Measurements from ENCODE around the gene CHST15. TPM values are rescaled to one million over a fixed set of nuclear protein-coding genes. Genes with fewer than 3 reads are reported as not detected.

CHST15 gene
- total RNA-seq, 1 experiment from 2014 or later, result 17.1 TPM

GRCh38 chr10:124067825-124068400 lies 25.5 kb downstream of the CHST15 start:
- Histone ChIP-seq H3F3A (ENCODE audit: low read length, unreplicated experiment) (no peaks in the 10 kb centered on the region), H3K9me2 (replicated peaks; ENCODE audit: low read length) (no peaks in the 10 kb centered on the region), H2AFZ (ENCODE audit: low read length) (no peak overlapping the region), H3K4me2 (ENCODE audit: low read length) (no peak overlapping the region), H3K4me1 (ENCODE audit: insufficient read depth, low read length) (peaks cover 29% of the 10 kb centered on the region), H3K27ac (ENCODE audit: low read length) (no peak overlapping the region), H4K20me1 (ENCODE audit: low read length) (no peaks in the 10 kb centered on the region), H3K9ac (ENCODE audit: low read length) (no peak overlapping the region), H3K4me3 (ENCODE audit: low read length) (no peak overlapping the region), H3K36me3 (ENCODE audit: low read depth, low read length) (no peaks in the 10 kb centered on the region), H3K9me3 (ENCODE audit: low read length) (no peaks in the 10 kb centered on the region), H3K79me2 (ENCODE audit: low read length) (peaks cover 21% of the 10 kb centered on the region; the same call in 1 of the 2 replicates), H3K27me3 (ENCODE audit: low read length) (no peaks in the 10 kb centered on the region)
- intact Hi-C loops (cut with micrococcal nuclease), result no loop called here
- POLR2A ChIA-PET (ENCODE audit: unreplicated experiment), result no interaction called here
- ATAC-seq, result no peak
- no peak for DNase-seq
- no TSS peak for BruUV-seq (replicated peaks)
- no peak for TF ChIP-seq EZH2 (IDR thresholded peaks at IDR 0.05; ENCODE audit: low read length, unreplicated experiment)
- CTCF ChIA-PET, result interaction anchor here (0.6 kb wide), 1 partner anchor 64 kb away, joined by 3 read pairs; no protein-coding TSS in a partner anchor

GRCh38 chr10:124066781-124067714 lies 26.4 kb downstream of the CHST15 start:
- BruUV-seq (replicated peaks), result no TSS peak
- Histone ChIP-seq H3K79me2 (ENCODE audit: low read length) (peaks cover 17% of the 10 kb centered on the region; the same call in 1 of the 2 replicates), H3K27ac (ENCODE audit: low read length) (no peak overlapping the region), H4K20me1 (ENCODE audit: low read length) (no peaks in the 10 kb centered on the region), H3K9me3 (ENCODE audit: low read length) (no peaks in the 10 kb centered on the region), H3K9ac (ENCODE audit: low read length) (no peak overlapping the region), H3F3A (ENCODE audit: low read length, unreplicated experiment) (no peaks in the 10 kb centered on the region), H3K36me3 (ENCODE audit: low read depth, low read length) (no peaks in the 10 kb centered on the region), H3K4me3 (ENCODE audit: low read length) (no peak overlapping the region), H3K4me2 (ENCODE audit: low read length) (no peak overlapping the region), H3K9me2 (replicated peaks; ENCODE audit: low read length) (no peaks in the 10 kb centered on the region), H3K27me3 (ENCODE audit: low read length) (no peaks in the 10 kb centered on the region), H2AFZ (ENCODE audit: low read length) (no peak overlapping the region), H3K4me1 (ENCODE audit: insufficient read depth, low read length) (peaks cover 29% of the 10 kb centered on the region)
- DNase-seq (no peak), ATAC-seq (no peak)
- ChIA-PET POLR2A (ENCODE audit: unreplicated experiment) (no interaction called here), CTCF (interaction anchor here (0.6 kb wide), 1 partner anchor 65 kb away, joined by 3 read pairs; no protein-coding TSS in a partner anchor)
- intact Hi-C loops (cut with micrococcal nuclease), result no loop called here
- TF ChIP-seq, protein P1, sequence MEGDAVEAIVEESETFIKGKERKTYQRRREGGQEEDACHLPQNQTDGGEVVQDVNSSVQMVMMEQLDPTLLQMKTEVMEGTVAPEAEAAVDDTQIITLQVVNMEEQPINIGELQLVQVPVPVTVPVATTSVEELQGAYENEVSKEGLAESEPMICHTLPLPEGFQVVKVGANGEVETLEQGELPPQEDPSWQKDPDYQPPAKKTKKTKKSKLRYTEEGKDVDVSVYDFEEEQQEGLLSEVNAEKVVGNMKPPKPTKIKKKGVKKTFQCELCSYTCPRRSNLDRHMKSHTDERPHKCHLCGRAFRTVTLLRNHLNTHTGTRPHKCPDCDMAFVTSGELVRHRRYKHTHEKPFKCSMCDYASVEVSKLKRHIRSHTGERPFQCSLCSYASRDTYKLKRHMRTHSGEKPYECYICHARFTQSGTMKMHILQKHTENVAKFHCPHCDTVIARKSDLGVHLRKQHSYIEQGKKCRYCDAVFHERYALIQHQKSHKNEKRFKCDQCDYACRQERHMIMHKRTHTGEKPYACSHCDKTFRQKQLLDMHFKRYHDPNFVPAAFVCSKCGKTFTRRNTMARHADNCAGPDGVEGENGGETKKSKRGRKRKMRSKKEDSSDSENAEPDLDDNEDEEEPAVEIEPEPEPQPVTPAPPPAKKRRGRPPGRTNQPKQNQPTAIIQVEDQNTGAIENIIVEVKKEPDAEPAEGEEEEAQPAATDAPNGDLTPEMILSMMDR (conservative IDR thresholded peaks at IDR 0.05; ENCODE audit: low read depth, low read length), result no peak
- TF ChIP-seq EZH2 (IDR thresholded peaks at IDR 0.05; ENCODE audit: low read length, unreplicated experiment) (no peak), EZH2phosphoT487 (IDR thresholded peaks at IDR 0.05; ENCODE audit: borderline replicate concordance, low read length) (no peak)

DNA sequence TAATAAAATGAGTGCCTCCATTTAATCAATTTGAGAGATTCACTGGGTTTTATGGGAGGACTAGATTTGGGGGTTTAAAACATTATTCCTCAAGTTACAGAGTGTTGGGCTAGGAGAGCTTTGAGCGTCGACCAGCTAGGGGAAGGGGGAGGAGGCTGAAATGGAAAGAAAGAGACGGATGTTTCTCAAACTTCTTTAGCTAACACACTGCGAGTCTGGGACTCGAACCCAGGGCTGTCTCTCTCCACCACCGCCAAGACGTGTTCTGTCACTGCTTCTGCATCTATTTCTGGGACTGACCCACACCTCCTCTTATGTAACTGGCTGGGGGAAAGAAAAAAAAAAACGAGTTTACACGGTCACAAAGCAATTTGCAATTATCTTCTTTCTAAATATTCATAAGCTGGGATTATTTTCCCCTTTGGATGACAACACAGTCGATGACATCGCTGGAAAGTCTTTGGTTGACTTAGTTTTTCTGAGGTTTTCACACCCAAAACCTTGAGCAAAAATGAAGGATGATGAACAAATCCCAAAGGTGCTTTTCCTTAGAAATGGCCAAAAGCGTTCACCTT lies 27.2 kb downstream of the CHST15 start:
- H4K20me1 ChIP-seq (ENCODE audit: low read length), result no peaks in the 10 kb centered on the region
- peaks cover 17% of the 10 kb centered on the region; the same call in 1 of the 2 replicates for H3K79me2 ChIP-seq (ENCODE audit: low read length)
- no TSS peak for BruUV-seq (replicated peaks)

More for the DNA sequence above, 27.2 kb downstream of the CHST15 start:
- H3K9me3 ChIP-seq (ENCODE audit: low read length), result no peaks in the 10 kb centered on the region
- TF ChIP-seq EZH2 (IDR thresholded peaks at IDR 0.05; ENCODE audit: low read length, unreplicated experiment) (no peak), EZH2phosphoT487 (IDR thresholded peaks at IDR 0.05; ENCODE audit: borderline replicate concordance, low read length) (no peak)
- TF ChIP-seq, protein P1 (conservative IDR thresholded peaks at IDR 0.05; ENCODE audit: low read depth, low read length), result no peak
- H2AFZ ChIP-seq (ENCODE audit: low read length), result no peak overlapping the region
- no peak for ATAC-seq
- H3F3A ChIP-seq (ENCODE audit: low read length, unreplicated experiment), result no peaks in the 10 kb centered on the region
- no peaks in the 10 kb centered on the region for H3K9me2 ChIP-seq (replicated peaks; ENCODE audit: low read length)
- H3K9ac ChIP-seq (ENCODE audit: low read length), result no peak overlapping the region
- H3K4me3 ChIP-seq (ENCODE audit: low read length), result no peak overlapping the region
- CTCF ChIA-PET, result no interaction called here
- H3K4me2 ChIP-seq (ENCODE audit: low read length), result no peak overlapping the region
- H3K36me3 ChIP-seq (ENCODE audit: low read depth, low read length), result no peaks in the 10 kb centered on the region
- no peak for DNase-seq
- H3K4me1 ChIP-seq (ENCODE audit: insufficient read depth, low read length), result peaks cover 29% of the 10 kb centered on the region
- no peaks in the 10 kb centered on the region for H3K27me3 ChIP-seq (ENCODE audit: low read length)
- intact Hi-C loops (cut with micrococcal nuclease), result no loop called here
- POLR2A ChIA-PET (ENCODE audit: unreplicated experiment), result no interaction called here
- no peak overlapping the region for H3K27ac ChIP-seq (ENCODE audit: low read length)

Measured in PC-3 (cell line).